Activated CD4-positive, alpha-beta memory T cell treated with anti-CD3 and anti-CD28 coated beads for 36 hours (primary cell): ENCODE results near the gene BABAM2. TPM values are rescaled to one million over a fixed set of nuclear protein-coding genes. Genes with fewer than 3 reads are reported as not detected.

Experiments
- CTCF ChIA-PET: fragments of 350-600 bp; sonication (Branson Sonifier 250); formaldehyde crosslinking; loops from one replicate; lab custom pipeline; 2021; ENCODE audit warnings: antibody characterized with exemption, inconsistent platforms; lab: Charles Lee
- POLR2A ChIA-PET: fragments of 350-600 bp; sonication (Branson Sonifier 250); formaldehyde crosslinking; loops from one replicate; lab custom pipeline; 2021; ENCODE audit warnings: antibody characterized with exemption; lab: Charles Lee
- DNase-seq: peaks from one replicate; pipeline ENCODE4 v3.0.0-alpha.2; 2020
- H3K27ac Mint-ChIP-seq: one replicate; pipeline ENCODE4 v1.8.0; 2021; ENCODE audit warnings: mixed read lengths
- H3K27me3 Mint-ChIP-seq: one replicate; pipeline ENCODE4 v1.8.0; 2021; ENCODE audit warnings: mixed read lengths
- H3K36me3 Mint-ChIP-seq: one replicate; pipeline ENCODE4 v1.8.0; 2021; ENCODE audit warnings: mixed read lengths
- H3K4me1 Mint-ChIP-seq: one replicate; pipeline ENCODE4 v1.8.0; 2021; ENCODE audit warnings: low read depth, mixed read lengths
- H3K4me3 Mint-ChIP-seq: one replicate; pipeline ENCODE4 v1.8.0; 2021; ENCODE audit warnings: mild to moderate bottlenecking, mixed read lengths
- H3K9me3 Mint-ChIP-seq: one replicate; pipeline ENCODE4 v1.8.0; 2021; ENCODE audit warnings: mixed read lengths
- intact Hi-C: fragments of 100-400 bp; cut with micrococcal nuclease; formaldehyde crosslinking; loops from one replicate; pipeline ENCODE4 v1.15.1; 2023
- total RNA-seq, 2 experiments: library from RNA; stranded (reverse); gene quantifications; one replicate each; pipeline ENCODE4 v1.2.3, GENCODE V29; 2021

Gene BABAM2
- total RNA-seq, 2 experiments from 2014 or later = 72.3 to 76.6 TPM

- intact Hi-C loops = no loop called here
- Mint-ChIP-seq H3K4me1 (no peaks in the 10 kb centered on the region), H3K27me3 (no peaks in the 10 kb centered on the region), H3K9me3 (no peaks in the 10 kb centered on the region), H3K27ac (no peak overlapping the region), H3K4me3 (no peak overlapping the region), H3K36me3 (peaks cover 8% of the 10 kb centered on the region)
- CTCF ChIA-PET = no interaction called here
- no peak for DNase-seq
- POLR2A ChIA-PET = no interaction called here
Observed at GRCh38 chr2:28201671-28202180, 311.2 kb downstream of the BABAM2 start.

GRCh38 chr2:28202719-28203118 is 312.2 kb downstream of the BABAM2 start:
- POLR2A ChIA-PET = no interaction called here
- no peak for DNase-seq
- Mint-ChIP-seq H3K27me3 (no peaks in the 10 kb centered on the region), H3K9me3 (no peaks in the 10 kb centered on the region), H3K36me3 (peaks cover 8% of the 10 kb centered on the region), H3K4me3 (no peak overlapping the region), H3K4me1 (no peaks in the 10 kb centered on the region), H3K27ac (no peak overlapping the region)
- CTCF ChIA-PET = interaction anchor here (0.5 kb wide), 1 partner anchor 232 kb away, joined by 3 read pairs; no protein-coding TSS in a partner anchor
- intact Hi-C loops = no loop called here

GRCh38 chr2:28206762-28207161 is 316.2 kb downstream of the BABAM2 start:
- H3K27ac Mint-ChIP-seq = no peak overlapping the region
- no peaks in the 10 kb centered on the region for H3K9me3 Mint-ChIP-seq
- H3K36me3 Mint-ChIP-seq = peaks cover 3% of the 10 kb centered on the region
- no peak overlapping the region for H3K4me3 Mint-ChIP-seq
- ChIA-PET POLR2A (no interaction called here), CTCF (no interaction called here)
- intact Hi-C loops = no loop called here
- DNase-seq = no peak
- no peaks in the 10 kb centered on the region for H3K27me3 Mint-ChIP-seq
- H3K4me1 Mint-ChIP-seq = no peaks in the 10 kb centered on the region

- CTCF ChIA-PET = no interaction called here
- no peak for DNase-seq
- Mint-ChIP-seq H3K4me3 (no peak overlapping the region), H3K27ac (no peak overlapping the region), H3K36me3 (no peaks in the 10 kb centered on the region), H3K27me3 (no peaks in the 10 kb centered on the region), H3K9me3 (no peaks in the 10 kb centered on the region), H3K4me1 (no peaks in the 10 kb centered on the region)
- intact Hi-C loops = no loop called here
- POLR2A ChIA-PET = no interaction called here
Observed at GRCh38 chr2:28209261-28209691, 318.7 kb downstream of the BABAM2 start.

GRCh38 chr2:28209864-28210263 is 319.3 kb downstream of the BABAM2 start:
- no peaks in the 10 kb centered on the region for H3K9me3 Mint-ChIP-seq
- intact Hi-C loops = no loop called here
- ChIA-PET POLR2A (no interaction called here), CTCF (no interaction called here)
- no peaks in the 10 kb centered on the region for H3K4me1 Mint-ChIP-seq
- H3K27ac Mint-ChIP-seq = no peak overlapping the region
- H3K4me3 Mint-ChIP-seq = no peak overlapping the region
- no peaks in the 10 kb centered on the region for H3K27me3 Mint-ChIP-seq
- DNase-seq = no peak
- H3K36me3 Mint-ChIP-seq = no peaks in the 10 kb centered on the region

- DNase-seq = no peak
- Mint-ChIP-seq H3K27me3 (no peaks in the 10 kb centered on the region), H3K9me3 (no peaks in the 10 kb centered on the region), H3K4me3 (no peak overlapping the region), H3K27ac (no peak overlapping the region), H3K4me1 (no peaks in the 10 kb centered on the region), H3K36me3 (no peaks in the 10 kb centered on the region)
- intact Hi-C loops = no loop called here
- CTCF ChIA-PET = no interaction called here
- POLR2A ChIA-PET = no interaction called here
Observed at GRCh38 chr2:28210535-28210934, 320.0 kb downstream of the BABAM2 start.

GRCh38 chr2:28216331-28216730 is 325.8 kb downstream of the BABAM2 start:
- DNase-seq = no peak
- Mint-ChIP-seq H3K9me3 (no peaks in the 10 kb centered on the region), H3K4me1 (no peaks in the 10 kb centered on the region), H3K4me3 (no peak overlapping the region), H3K36me3 (no peaks in the 10 kb centered on the region), H3K27ac (no peak overlapping the region), H3K27me3 (no peaks in the 10 kb centered on the region)
- ChIA-PET CTCF (no interaction called here), POLR2A (no interaction called here)
- intact Hi-C loops = no loop called here

- no peaks in the 10 kb centered on the region for H3K4me1 Mint-ChIP-seq
- no peaks in the 10 kb centered on the region for H3K27me3 Mint-ChIP-seq
- no peaks in the 10 kb centered on the region for H3K9me3 Mint-ChIP-seq
- H3K27ac Mint-ChIP-seq = no peak overlapping the region
- no peaks in the 10 kb centered on the region for H3K36me3 Mint-ChIP-seq
- no peak overlapping the region for H3K4me3 Mint-ChIP-seq
- DNase-seq = no peak
- intact Hi-C loops = no loop called here
- CTCF ChIA-PET = no interaction called here
- POLR2A ChIA-PET = no interaction called here
Observed at GRCh38 chr2:28217042-28217740, 326.7 kb downstream of the BABAM2 start.

- ChIA-PET POLR2A (no interaction called here), CTCF (interaction anchor here (0.7 kb wide), 1 partner anchor 32 kb away, joined by 3 read pairs; no protein-coding TSS in a partner anchor)
- Mint-ChIP-seq H3K4me3 (no peak overlapping the region), H3K4me1 (no peaks in the 10 kb centered on the region), H3K27me3 (no peaks in the 10 kb centered on the region), H3K27ac (no peak overlapping the region), H3K9me3 (no peaks in the 10 kb centered on the region), H3K36me3 (no peaks in the 10 kb centered on the region)
- intact Hi-C loops = no loop called here
- no peak for DNase-seq
Observed at GRCh38 chr2:28219138-28219537, 328.6 kb downstream of the BABAM2 start.

- DNase-seq = no peak
- POLR2A ChIA-PET = no interaction called here
- Mint-ChIP-seq H3K27me3 (no peaks in the 10 kb centered on the region), H3K27ac (no peak overlapping the region), H3K36me3 (no peaks in the 10 kb centered on the region), H3K4me1 (no peaks in the 10 kb centered on the region), H3K9me3 (no peaks in the 10 kb centered on the region), H3K4me3 (no peak overlapping the region)
- CTCF ChIA-PET = interaction anchor here (0.7 to 1.0 kb wide), 2 partner anchors 33 to 516 kb away, joined by 3 read pairs; no protein-coding TSS in a partner anchor
- intact Hi-C loops = no loop called here
Observed at GRCh38 chr2:28219758-28220368, 329.3 kb downstream of the BABAM2 start.

- no peak overlapping the region for H3K27ac Mint-ChIP-seq
- ChIA-PET POLR2A (interaction anchor here (0.6 kb wide), 1 partner anchor 61 kb away, joined by 3 read pairs; no protein-coding TSS in a partner anchor), CTCF (interaction anchor here (0.6 to 1.3 kb wide), 2 partner anchors 22 to 527 kb away, joined by 3 to 5 read pairs; no protein-coding TSS in a partner anchor)
- no peaks in the 10 kb centered on the region for H3K27me3 Mint-ChIP-seq
- H3K9me3 Mint-ChIP-seq = no peaks in the 10 kb centered on the region
- intact Hi-C loops = no loop called here
- H3K4me1 Mint-ChIP-seq = peaks cover 4% of the 10 kb centered on the region
- DNase-seq = no peak
- H3K36me3 Mint-ChIP-seq = no peaks in the 10 kb centered on the region
- H3K4me3 Mint-ChIP-seq = no peak overlapping the region
Observed at GRCh38 chr2:28224648-28225472, 334.3 kb downstream of the BABAM2 start.
